Amniotic epithelial cell (primary cell): ENCODE measurements around the gene RNASE13.

ENCODE experiments used
- DNase-seq: peaks from one replicate; pipeline ENCODE4 v3.0.0-alpha.2; 2010; ENCODE audit warnings: low read depth

The RNASE13 gene

DNA sequence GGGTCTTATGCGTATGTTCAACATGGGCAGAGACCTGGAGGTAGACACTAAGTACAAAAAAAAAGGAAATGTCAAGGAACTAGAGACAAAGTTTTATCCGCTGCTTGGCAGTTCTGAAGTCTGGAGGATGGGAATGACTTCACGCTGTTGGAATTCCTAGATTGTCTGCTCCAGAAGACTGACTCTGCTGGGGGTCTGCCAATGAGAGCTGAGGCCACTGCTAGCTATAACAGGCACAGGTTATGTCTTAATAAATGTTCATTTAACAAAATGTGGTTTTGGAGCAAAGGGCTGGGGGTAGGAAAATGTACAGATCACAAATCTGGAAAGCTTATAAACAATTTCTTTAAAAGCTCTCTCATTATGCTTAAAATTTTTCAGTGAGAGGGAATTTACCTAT, 28.9 kb upstream of the RNASE13 start:
- peak; percentile 87 for DNase-seq

DNA sequence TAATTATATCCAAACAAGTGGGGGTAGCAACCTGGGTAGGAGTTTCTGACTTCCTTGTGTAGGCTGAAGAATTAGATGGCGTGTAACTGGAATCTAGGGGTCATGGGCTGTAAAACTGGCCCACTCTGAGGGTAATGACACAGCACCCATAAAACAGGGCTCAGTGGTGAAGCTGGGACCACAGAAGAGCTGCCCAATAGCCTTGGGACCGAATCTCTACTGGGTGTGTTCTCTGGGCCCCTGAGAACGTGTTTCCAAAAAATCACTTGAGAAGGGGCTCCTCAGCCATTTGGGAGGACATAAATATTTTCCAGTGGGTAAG, 26.7 kb upstream of the RNASE13 start:
- no peak for DNase-seq

DNA sequence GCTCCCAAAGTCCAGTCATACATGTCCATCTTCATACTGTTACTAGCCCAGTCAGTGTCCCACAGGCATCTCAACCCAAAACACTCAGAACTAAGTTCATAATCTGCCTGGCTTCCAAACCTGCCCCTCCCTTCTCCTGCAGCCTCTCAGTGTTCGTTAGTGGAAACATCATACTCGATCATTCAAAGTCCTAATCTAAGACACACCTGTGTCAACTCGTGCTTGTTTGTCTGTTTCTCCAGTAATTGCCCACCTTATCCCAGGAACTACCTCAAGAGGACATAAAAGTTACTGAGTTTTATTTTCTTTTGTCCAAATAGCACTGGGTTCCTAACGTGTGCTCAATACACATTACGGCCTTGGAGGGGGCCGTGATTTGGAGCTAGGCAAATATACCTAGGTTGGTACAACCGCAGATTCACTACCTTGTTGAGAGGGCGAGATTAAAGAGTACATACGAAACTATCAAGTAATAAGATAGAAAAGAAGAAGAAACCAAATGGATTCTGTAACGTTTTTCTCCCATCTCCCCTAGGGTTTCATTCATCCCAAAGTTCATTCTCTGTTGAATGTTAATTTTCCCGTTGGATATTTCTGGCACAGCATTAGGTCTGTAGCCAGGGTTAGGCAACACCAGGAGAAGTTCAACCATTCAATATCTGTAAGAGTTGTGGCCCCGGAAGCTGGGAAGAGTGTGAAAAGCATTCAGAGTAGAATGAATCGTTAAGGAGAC, 26.2 kb upstream of the RNASE13 start:
- no peak for DNase-seq

GRCh38 chr14:21059842-21060613, 25.4 kb upstream of the RNASE13 start:
- DNase-seq = no peak

DNA sequence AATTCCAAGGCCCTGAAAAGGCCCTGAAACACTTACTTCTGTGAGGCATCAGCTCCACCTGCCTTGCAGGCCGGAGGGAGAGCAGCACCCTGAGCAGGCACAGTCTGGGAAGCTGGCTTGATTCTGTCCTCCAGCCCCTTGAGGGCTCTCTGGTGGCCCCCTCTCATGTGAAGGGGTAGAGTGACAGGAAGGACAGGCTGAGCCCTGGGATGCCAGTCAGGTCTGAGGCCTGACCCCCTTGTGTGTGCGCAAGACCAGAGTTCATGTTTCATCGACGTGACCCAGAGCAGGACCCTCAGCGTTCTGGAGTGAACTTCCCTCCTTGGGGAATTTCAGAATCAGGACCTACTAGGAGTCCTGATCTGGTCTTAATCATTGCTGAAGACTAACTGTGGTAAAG, 24.3 kb upstream of the RNASE13 start:
- no peak for DNase-seq

- peak; percentile 58 for DNase-seq
These were observed 23.4 kb upstream of the RNASE13 start, which contains the start of gene RNASE8 for GRCh38 chr14:21057803-21058675. Gene RNASE8, plus strand, starts transcription at chr14:21057822. Its CDS starts 71 bp downstream, at chr14:21057893.

DNA sequence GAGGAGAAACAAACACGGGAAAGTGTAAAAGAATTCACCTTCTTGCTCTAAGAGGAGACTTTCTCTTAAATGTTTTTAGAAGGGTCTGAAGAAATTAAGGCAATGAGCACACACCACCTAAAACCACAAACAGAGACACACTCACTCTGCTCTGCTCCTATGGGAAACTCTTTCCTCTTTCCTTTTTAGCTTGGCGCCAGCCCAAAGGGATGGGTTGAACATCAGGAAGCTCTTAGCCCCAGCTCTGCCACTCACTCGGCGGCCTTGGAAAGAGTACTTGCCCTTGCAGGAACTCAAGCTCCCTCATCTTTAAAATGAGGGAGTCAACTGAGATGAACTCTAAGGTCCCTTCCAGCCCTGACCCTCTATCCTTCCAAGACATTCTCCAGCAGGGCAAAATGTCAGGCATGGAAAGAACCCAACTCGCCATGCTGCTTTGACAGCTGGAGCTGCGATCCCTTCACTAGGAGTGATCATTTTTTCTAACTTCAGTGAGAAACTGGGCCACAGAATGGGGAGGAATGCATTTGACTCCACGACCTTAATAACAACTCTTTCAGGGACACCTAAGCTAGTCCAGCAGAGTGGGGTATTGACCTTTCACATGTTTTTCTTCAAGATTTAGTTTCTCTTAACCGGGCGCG, 22.0 kb upstream of the RNASE13 start:
- DNase-seq = no peak

- DNase-seq = no peak
These were observed 21.0 kb upstream of the RNASE13 start for GRCh38 chr14:21055432-21056117.

GRCh38 chr14:21054768-21055145, 20.1 kb upstream of the RNASE13 start:
- DNase-seq = no peak

DNA sequence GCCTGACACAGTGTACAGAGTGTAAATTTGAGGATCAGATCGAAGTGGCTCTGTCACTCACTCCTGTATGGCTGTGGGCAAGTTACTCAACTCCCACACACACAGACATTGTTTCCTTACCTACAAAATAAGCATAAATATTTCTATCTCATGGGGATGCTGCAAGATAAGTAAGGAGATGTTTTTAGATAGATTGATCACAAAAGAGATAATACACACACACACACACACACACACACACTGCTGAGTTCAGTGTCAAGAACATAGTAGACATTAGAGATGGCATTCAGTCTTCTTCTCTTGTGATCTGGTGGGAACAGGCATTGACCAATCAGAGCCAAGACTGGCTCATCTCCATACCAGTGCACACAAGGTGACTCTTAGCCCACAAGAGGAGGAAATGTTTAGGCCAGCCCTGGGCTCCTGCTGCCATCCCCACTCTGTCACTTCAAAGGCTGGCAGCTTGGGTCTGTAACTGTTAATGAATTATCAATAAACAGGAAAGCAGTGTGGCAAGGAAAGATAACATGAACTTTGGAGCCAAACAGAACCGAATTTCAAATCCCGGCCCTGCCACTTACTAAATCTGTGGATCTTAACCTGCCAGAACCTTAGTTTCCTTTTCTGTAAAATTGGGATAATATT, 19.6 kb upstream of the RNASE13 start:
- DNase-seq = no peak

DNA sequence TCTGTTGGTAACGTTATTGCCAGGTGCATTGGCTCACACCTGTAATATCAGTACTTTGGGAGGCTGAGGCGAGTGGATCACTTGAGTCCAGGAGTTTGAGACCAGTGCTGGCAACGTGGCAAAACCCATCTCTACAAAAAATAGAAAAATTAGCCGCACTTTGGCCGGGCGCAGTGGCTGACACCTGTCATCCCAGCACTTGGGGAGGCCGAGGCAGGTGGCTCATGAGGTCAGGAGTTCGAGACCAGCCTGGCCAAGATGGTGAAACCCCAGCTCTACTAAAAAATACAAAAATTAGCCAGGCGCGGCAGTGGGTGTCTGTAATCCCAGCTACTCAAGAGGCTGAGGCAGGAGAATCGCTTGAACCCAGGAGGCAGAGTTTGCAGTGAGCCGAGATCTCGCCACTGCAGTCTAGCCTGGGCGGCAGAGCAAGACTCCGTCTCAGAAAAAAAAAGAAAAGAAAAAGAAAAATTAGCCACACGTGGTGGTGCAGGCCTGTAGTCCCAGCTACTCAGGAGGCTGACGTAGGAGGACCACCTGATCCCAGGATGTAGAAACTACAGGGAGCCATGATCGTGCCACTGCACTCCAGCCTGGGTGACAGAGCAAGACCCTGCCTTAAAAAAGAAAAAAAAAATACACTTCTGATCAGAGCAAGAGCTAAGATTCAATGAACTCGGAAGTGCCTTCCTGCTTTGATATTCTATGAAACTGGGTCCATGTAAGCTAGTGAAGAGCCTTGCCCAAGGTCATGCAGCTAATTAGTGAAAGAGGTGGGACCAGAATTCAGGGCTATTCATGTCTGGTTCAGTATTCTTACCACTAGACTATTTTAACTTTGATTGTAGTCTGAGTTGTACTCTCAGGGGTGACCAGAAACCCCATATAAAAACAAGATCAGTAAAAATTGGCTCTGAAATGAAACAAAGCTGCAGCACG, 18.8 kb upstream of the RNASE13 start:
- DNase-seq = no peak

DNA sequence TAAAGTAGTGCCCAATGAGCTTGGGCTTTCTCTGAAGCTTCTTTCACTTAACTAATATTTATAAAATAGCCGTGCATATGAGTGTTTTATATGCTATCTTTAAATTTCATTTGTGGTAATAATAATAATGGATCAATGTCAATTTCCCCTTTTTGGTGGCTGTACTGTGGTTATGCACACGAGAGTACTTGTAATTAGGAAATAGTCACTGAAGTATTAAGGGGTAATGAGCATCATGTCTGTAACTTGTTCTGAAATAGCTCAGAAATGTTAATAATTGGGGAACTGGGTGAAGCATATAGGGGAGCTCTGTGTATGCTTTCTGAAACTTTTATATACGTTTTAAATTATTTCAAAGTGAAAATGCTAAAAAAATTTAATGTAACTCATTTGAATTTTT, 16.0 kb upstream of the RNASE13 start:
- DNase-seq = no peak

- DNase-seq = peak; percentile 73
These were observed 14.7 kb upstream of the RNASE13 start for GRCh38 chr14:21049271-21049673.

DNA sequence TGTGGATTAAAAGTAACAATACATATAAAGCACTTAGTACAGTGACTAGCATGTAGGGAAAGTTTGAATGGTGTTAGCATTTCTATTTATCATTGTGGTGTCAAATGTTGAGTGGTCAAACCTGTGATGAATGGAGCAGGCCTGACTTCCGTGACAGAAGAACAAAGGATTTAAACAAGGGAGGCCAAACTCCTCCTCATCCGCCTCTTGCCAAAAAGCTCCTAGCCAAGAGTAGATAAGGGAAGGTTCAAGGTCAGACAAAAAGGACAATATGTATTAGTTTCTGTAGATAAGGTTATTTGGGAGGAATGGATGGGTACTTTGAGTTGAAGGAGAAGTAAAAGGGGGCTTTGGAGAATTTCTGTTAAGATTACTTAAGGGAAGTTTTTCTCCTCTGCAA, 14.0 kb upstream of the RNASE13 start:
- no peak for DNase-seq

DNA sequence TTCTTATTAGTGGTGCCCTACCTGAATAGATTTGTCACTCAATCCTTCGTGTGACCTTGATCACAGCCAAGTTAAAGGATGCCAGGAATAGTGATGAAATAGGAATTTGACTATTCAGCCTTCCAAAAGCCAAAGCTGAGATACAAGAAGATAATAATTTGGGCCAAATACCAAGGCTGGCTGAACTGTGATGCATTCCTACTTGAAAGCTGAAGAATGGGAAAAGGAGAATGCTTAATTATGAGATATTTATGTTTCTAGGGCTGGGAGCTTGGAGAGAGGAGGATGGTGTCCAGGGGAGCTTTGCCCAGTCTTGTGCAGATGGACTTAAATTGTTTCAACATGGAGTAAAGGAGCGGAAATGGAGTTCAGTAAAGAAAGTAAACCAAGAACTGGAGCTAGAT, 12.8 kb upstream of the RNASE13 start:
- no peak for DNase-seq

- DNase-seq = no peak
These were observed 9.5 kb upstream of the RNASE13 start for GRCh38 chr14:21043974-21044618.

DNA sequence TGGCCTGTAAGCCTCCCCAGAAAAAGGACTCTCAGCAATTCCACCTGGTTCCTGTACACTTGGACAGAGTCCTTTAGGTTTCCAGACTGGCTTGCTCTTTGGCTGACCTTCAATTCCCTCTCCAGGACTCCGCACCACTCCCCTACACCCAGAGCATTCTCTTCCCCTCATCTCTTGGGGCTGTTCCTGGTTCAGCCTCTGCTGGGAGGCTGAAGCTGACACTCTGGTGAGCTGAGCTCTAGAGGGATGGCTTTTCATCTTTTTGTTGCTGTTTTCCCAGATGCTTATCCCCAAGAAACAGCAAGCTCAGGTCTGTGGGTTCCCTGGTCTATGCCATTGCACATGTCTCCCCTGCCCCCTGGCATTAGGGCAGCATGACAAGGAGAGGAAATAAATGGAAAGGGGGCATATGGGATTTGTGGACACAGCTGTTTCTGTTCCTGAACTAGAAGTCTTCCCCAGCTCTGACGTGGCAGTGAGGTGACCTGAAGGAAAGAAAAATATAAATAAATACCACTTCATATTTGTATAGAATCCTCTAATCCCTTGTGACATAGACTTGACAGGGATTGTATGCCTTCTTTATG, 8.9 kb upstream of the RNASE13 start:
- no peak for DNase-seq

DNA sequence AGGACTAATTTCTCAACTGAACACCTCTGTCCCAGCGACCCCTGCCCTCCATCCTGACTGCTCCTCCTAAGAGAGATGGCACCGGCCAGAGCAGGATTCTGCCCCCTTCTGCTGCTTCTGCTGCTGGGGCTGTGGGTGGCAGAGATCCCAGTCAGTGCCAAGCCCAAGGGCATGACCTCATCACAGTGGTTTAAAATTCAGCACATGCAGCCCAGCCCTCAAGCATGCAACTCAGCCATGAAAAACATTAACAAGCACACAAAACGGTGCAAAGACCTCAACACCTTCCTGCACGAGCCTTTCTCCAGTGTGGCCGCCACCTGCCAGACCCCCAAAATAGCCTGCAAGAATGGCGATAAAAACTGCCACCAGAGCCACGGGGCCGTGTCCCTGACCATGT, 8.3 kb upstream of the RNASE13 start:
- DNase-seq = no peak
